COLO668 (cell line): ENCODE results near the gene GAS6.

Source experiments
- DNase-seq: peaks from one replicate; lab custom pipeline; 2025; ENCODE audit not compliant: unreplicated experiment; lab: John Stamatoyannopoulos, UW

Gene GAS6

DNA sequence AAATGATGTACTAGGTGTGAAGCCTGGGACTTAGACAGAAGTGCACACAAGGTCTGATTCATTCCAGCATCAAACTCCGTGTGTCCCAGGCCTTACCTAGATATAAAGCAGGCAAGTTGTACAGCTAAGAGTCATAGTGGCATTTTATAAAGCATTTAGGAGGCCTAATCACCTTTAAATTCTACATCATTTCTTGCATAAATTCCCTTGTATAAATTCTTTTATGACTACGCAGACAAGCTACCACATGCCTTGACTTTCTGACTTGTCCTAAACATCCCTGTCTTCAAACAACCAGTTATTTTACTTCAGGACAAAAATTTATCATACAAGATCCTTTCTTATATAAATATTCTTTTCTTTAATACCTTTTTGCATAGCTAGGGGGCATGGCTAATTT, 82.3 kb downstream of the GAS6 start:
- DNase-seq: no peak

GRCh38 chr13:113777311-113778260, 86.3 kb downstream of the GAS6 start:
- DNase-seq: no peak

DNA sequence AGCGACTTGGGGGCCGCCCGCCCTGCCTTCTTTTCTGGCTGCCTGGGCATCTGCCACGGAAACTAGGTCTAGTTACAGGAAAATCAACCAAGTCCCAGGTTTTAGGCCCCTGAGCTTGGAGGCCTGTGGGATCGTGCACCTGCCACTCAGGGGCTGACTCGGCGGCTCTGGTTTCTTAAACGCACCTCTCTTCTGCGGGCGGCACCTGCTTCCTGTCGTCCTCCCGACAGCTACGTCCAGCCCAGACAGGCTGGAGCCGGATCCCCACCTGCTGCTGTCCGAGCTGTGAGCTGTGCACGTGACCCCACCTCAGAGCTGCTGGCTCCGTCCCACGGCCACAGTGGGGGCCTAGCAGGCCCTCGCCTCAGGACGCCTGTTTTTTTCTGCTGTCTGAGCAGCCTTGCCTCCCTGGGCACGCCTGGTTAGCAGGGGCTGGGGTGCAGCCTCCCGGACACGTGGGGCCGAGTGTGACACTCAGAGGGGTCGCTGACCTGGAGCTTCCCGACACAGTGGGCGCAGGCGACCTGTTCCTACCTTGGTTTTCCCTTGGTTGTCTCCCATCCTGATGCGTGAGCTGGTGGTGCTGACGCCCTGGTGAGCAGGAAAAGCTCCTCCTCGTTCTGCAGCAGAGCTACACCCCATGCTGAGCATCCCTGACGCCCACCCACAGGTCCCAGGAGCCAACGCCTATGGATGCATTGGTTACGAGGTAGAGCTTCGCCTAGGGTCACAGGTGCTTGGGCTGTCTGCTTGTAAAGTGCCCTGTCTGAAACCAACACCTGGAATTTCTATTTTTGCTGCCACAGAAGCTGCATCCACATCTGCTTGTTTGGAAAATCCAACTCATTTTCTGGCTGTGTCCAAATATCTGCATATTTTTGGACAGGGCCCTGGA, 87.4 kb downstream of the GAS6 start:
- DNase-seq: peak; percentile 99

- DNase-seq: peak; percentile 75
Observed at GRCh38 chr13:113775451-113776145, 88.3 kb downstream of the GAS6 start.

DNA sequence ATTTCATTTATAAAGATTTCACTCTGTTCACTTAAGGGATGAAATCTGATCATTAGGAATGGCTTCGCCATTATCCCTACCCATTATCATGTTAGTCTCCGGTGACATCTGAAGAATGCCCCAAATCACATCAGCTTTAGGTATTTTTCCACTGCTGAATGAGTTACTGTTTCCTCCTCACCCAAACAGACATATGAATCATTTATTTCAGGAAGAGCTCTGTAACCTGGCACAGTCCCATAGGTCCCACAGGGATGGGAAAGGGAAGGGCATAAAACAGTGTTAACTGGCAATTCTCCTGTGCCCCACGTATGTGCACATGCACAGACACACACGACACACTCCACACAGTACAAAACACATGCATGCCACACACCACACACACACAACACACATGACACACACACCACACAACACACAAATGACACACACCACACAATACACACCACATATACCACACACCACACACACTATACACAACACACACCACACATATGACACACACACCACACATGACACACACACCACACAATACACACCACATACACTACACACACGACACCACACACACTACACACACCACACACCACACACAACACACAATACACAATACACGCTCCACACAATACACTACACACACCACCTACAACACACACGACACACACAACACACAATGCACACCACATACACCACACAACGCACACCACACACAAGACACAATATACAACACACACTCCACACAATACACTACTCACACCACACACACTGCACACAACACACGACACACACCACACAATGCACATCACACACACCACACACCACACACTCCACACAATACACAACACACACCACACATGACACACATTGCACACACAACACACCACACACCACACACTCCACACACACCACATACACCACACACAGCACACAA, 89.4 kb downstream of the GAS6 start:
- no peak for DNase-seq

GRCh38 chr13:113771709-113772331, 92.1 kb downstream of the GAS6 start:
- DNase-seq: no peak

DNA sequence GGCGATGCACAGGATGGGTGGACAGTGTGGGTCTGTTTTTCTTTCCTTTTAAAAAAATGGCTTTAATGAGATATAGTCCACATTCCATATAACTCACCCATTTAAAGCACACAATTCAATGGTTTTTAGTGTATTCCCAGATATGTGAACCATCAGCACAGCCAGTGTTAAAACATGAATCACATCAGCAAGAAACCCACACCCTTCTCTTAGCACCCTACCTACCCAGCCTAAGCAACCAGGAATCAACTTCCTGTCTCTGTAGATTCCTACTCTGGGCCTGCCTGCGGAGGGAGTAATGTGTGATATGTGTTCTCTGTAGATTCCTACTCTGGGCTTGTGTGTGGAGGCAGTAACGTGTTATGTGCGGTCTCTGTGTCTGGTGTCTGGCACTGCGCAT, 92.9 kb downstream of the GAS6 start:
- DNase-seq: no peak
